GM12878 (cell line): ENCODE results near the gene CELF2.

Experiments
- CEBPB ChIP-seq, 2 experiments: fragments of 150-350 bp in 1 of 2; IDR thresholded peaks; 2 replicates each; pipeline ENCODE4 v1.6.1; 2012 to 2014; ENCODE audit warnings: low read depth in 2 of 2, low read length in 2 of 2, borderline replicate concordance in 1 of 2, inconsistent platforms in 1 of 2
- CREB1 ChIP-seq: IDR thresholded peaks from 2 replicates; pipeline ENCODE4 v1.6.1; 2012; ENCODE audit warnings: low read depth, mild to moderate bottlenecking, inconsistent platforms
- DPF2 ChIP-seq: fragments of 450-650 bp; IDR thresholded peaks from 2 replicates; pipeline ENCODE4 v1.6.1; 2017; ENCODE audit warnings: mild to moderate bottlenecking
- EZH2 ChIP-seq: IDR thresholded peaks from 2 replicates; pipeline ENCODE4 v1.6.1; 2012; ENCODE audit warnings: low read depth, mild to moderate bottlenecking, control low read depth, inconsistent platforms, low read length, borderline replicate concordance; ENCODE audit not compliant: control insufficient read depth
- JUNB ChIP-seq: IDR thresholded peaks from 2 replicates; pipeline ENCODE4 v1.6.1; 2016; ENCODE audit warnings: antibody characterized with exemption, mild to moderate bottlenecking
- LARP7 ChIP-seq: fragments of 450-650 bp; IDR thresholded peaks from 2 replicates; pipeline ENCODE4 v1.6.1; 2017; ENCODE audit warnings: mild to moderate bottlenecking
- POLR2A ChIP-seq: IDR thresholded peaks from 2 replicates; pipeline ENCODE4 v1.6.1; 2011; ENCODE audit warnings: low read depth, mild to moderate bottlenecking, low read length
- RFX5 ChIP-seq: IDR thresholded peaks from 2 replicates; pipeline ENCODE4 v1.6.1; 2011; ENCODE audit warnings: low read depth, low read length, improper control_type of control experiment
- SIN3A ChIP-seq: IDR thresholded peaks from 2 replicates; pipeline ENCODE4 v1.6.1; 2012; ENCODE audit warnings: low read depth, low read length, improper control_type of control experiment
- STAT1 ChIP-seq: fragments of 450-650 bp; conservative IDR thresholded peaks from 2 replicates; pipeline ENCODE4 v1.6.1; 2014; ENCODE audit warnings: antibody characterized with exemption, mild to moderate bottlenecking
- TAF1 ChIP-seq: IDR thresholded peaks from 2 replicates; pipeline ENCODE4 v1.6.1; 2011; ENCODE audit warnings: mild to moderate bottlenecking, low read depth, low read length, borderline replicate concordance
- TBL1XR1 ChIP-seq: IDR thresholded peaks from 2 replicates; pipeline ENCODE4 v1.6.1; 2012; ENCODE audit warnings: low read depth, low read length, improper control_type of control experiment
- TCF7 ChIP-seq: IDR thresholded peaks from 2 replicates; pipeline ENCODE4 v1.6.1; 2014; ENCODE audit warnings: antibody characterized with exemption, borderline replicate concordance
- TF ChIP-seq, protein P1 (sequence below), 3 experiments: IDR thresholded peaks in 2 of 3; conservative IDR thresholded peaks in 1 of 3; 2 replicates each; pipeline ENCODE4 v1.5.1; 2011; ENCODE audit warnings: low read depth in 3 of 3, low read length in 3 of 3, mild to moderate bottlenecking in 3 of 3, control low read depth in 2 of 3, moderate library complexity in 2 of 3, inconsistent platforms in 1 of 3, mixed read lengths in 1 of 3; ENCODE audit not compliant: control insufficient read depth in 2 of 3, insufficient read depth in 1 of 3; ENCODE audit errors: extremely low read depth in 1 of 3

DNA sequence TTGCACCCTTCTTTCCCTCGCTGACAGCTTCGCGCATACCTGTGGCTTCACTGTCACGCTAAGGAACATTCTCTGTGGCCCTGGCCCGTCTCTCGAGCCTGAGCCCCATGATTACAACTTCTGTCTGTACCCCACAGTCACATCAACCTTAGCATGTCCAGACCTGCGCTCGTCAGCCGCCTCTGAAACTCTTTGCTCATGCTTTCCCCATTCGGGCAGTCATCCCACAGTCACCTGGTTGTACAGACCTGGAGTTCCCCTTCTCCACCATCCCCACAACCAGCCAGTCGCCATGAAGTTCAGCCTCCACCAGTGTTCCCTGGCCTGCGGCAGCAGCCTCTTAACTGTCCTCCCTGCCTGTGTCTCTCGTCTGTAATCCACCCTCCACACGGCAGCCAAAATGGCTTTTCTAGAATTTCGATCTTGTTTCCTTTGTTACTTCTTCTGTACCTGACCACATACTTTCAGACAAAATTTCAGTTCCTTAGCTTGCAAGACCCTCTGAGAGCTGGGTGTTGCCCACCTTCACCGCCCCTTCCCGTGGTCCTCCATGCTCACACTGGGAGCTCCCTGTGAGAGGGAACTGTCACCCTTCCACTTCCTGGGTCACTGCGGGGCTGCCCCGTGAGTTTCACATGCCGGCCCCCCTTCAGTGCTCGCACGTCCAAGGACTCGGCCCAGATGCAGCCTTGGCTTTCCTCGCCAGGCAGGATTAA lies 229.2 kb downstream of the CELF2 start:
- TF ChIP-seq, protein P1, sequence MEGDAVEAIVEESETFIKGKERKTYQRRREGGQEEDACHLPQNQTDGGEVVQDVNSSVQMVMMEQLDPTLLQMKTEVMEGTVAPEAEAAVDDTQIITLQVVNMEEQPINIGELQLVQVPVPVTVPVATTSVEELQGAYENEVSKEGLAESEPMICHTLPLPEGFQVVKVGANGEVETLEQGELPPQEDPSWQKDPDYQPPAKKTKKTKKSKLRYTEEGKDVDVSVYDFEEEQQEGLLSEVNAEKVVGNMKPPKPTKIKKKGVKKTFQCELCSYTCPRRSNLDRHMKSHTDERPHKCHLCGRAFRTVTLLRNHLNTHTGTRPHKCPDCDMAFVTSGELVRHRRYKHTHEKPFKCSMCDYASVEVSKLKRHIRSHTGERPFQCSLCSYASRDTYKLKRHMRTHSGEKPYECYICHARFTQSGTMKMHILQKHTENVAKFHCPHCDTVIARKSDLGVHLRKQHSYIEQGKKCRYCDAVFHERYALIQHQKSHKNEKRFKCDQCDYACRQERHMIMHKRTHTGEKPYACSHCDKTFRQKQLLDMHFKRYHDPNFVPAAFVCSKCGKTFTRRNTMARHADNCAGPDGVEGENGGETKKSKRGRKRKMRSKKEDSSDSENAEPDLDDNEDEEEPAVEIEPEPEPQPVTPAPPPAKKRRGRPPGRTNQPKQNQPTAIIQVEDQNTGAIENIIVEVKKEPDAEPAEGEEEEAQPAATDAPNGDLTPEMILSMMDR (IDR thresholded peaks at IDR 0.05 in 2 of 3, conservative IDR thresholded peaks at IDR 0.05 in 1 of 3; ENCODE audit: control insufficient read depth in 2 of 3, extremely low read depth in 1 of 3, insufficient read depth in 1 of 3, low read depth in 3 of 3, low read length in 3 of 3), result no peak
- TF ChIP-seq TCF7 (no peak), RFX5 (no peak), TAF1 (peak; percentile 67; the same call in 1 of the 2 replicates), SIN3A (no peak), TBL1XR1 (no peak), DPF2 (peak; percentile 89), EZH2 (no peak), STAT1 (no peak), POLR2A (peak; percentile 75), JUNB (no peak), CEBPB (IDR thresholded peaks at IDR 0.05; ENCODE audit: borderline replicate concordance in 1 of 2, low read depth in 2 of 2, low read length in 2 of 2) (no peak), LARP7 (peak; percentile 40), CREB1 (no peak)
